Osteoblast (primary cell): ENCODE measurements around the gene KCNJ11. TPM values are rescaled to one million over a fixed set of nuclear protein-coding genes. Genes with fewer than 3 reads are reported as not detected.

Experiments used
- DNase-seq: peaks from one replicate; pipeline ENCODE4 v3.0.0; 2011; ENCODE audit warnings: low spot score, mixed read lengths; ENCODE audit not compliant: insufficient read length; ENCODE audit errors: missing footprints
- H2AFZ ChIP-seq: 2 replicates; pipeline ENCODE4 v1.6.0; 2011; ENCODE audit warnings: mild to moderate bottlenecking, low read length
- H3K27ac ChIP-seq: 2 replicates; pipeline ENCODE4 v1.5.1; 2011; ENCODE audit warnings: mild to moderate bottlenecking, low read depth, low read length, moderate library complexity
- H3K27me3 ChIP-seq: 2 replicates; pipeline ENCODE4 v1.6.0; 2012; ENCODE audit warnings: mild to moderate bottlenecking, control low read depth, inconsistent platforms, low read length, moderate library complexity; ENCODE audit not compliant: insufficient read depth
- H3K36me3 ChIP-seq: 2 replicates; pipeline ENCODE4 v1.5.1; 2011; ENCODE audit warnings: mild to moderate bottlenecking, low read length, control low read depth, moderate library complexity; ENCODE audit not compliant: insufficient read depth
- H3K4me1 ChIP-seq: 2 replicates; pipeline ENCODE4 v1.5.1; 2011; ENCODE audit warnings: mild to moderate bottlenecking, low read length, control low read depth, moderate library complexity; ENCODE audit not compliant: insufficient read depth
- H3K4me2 ChIP-seq: 2 replicates; pipeline ENCODE4 v1.6.0; 2011; ENCODE audit warnings: mild to moderate bottlenecking, low read length; ENCODE audit not compliant: insufficient read depth
- H3K4me3 ChIP-seq: fragments of 200-600 bp; sonication (generic); 3 replicates; pipeline ENCODE4 v1.5.1; 2012; ENCODE audit warnings: mild to moderate bottlenecking, low read length, inconsistent platforms; ENCODE audit not compliant: insufficient read depth
- H3K79me2 ChIP-seq: 2 replicates; pipeline ENCODE4 v1.6.0; 2012; ENCODE audit warnings: mild to moderate bottlenecking, low read length, control low read depth, inconsistent platforms; ENCODE audit not compliant: insufficient read depth
- H3K9me3 ChIP-seq: 2 replicates; pipeline ENCODE4 v1.5.1; 2011; ENCODE audit warnings: low read depth, low read length, control low read depth
- H4K20me1 ChIP-seq: 2 replicates; pipeline ENCODE4 v1.6.0; 2012; ENCODE audit warnings: mild to moderate bottlenecking, low read length, control low read depth; ENCODE audit not compliant: insufficient read depth
- total RNA-seq: library from RNA; depleted of rRNA; stranded (reverse); fragments of >200 nt; gene quantifications from 2 replicates; pipeline ENCODE4 v1.2.3, GENCODE V29; 2012
- TF ChIP-seq, protein P1 (sequence below): IDR thresholded peaks from 2 replicates; pipeline ENCODE4 v1.5.1; 2011; ENCODE audit warnings: mild to moderate bottlenecking, low read depth, low read length, moderate library complexity; ENCODE audit errors: extremely low read depth

Gene KCNJ11
- total RNA-seq, 1 donor, result under 0.01 TPM

DNA sequence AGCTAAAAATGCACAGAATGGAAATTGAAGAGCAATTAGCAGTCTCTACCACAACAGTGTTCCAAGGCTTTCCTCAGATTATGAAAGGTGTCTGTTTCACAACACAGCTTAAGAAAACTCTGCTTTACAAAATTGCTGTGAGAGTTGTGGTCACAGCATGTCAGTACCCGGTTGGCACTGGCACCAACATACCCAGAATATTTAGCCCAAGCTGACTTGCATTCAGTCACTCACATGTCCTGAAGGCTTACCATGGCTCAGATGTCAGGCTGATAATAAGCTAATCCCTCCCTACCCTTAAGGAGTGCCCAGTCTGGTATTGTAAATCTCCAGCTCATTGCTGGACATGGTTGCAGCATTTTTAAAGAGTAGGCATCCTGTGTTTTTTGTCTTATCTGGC is 22.0 kb downstream of the KCNJ11 start:
- peaks cover 15% of the 10 kb centered on the region for H3K9me3 ChIP-seq
- H3K4me2 ChIP-seq, result no peak overlapping the region
- no peaks in the 10 kb centered on the region for H3K4me1 ChIP-seq
- no peaks in the 10 kb centered on the region for H4K20me1 ChIP-seq
- TF ChIP-seq, protein P1, sequence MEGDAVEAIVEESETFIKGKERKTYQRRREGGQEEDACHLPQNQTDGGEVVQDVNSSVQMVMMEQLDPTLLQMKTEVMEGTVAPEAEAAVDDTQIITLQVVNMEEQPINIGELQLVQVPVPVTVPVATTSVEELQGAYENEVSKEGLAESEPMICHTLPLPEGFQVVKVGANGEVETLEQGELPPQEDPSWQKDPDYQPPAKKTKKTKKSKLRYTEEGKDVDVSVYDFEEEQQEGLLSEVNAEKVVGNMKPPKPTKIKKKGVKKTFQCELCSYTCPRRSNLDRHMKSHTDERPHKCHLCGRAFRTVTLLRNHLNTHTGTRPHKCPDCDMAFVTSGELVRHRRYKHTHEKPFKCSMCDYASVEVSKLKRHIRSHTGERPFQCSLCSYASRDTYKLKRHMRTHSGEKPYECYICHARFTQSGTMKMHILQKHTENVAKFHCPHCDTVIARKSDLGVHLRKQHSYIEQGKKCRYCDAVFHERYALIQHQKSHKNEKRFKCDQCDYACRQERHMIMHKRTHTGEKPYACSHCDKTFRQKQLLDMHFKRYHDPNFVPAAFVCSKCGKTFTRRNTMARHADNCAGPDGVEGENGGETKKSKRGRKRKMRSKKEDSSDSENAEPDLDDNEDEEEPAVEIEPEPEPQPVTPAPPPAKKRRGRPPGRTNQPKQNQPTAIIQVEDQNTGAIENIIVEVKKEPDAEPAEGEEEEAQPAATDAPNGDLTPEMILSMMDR, result no peak
- H2AFZ ChIP-seq, result no peak overlapping the region
- no peak for DNase-seq
- no peak overlapping the region for H3K4me3 ChIP-seq
- peaks cover 4% of the 10 kb centered on the region for H3K79me2 ChIP-seq
- peaks cover 21% of the 10 kb centered on the region for H3K36me3 ChIP-seq
- no peak overlapping the region for H3K27ac ChIP-seq
- no peaks in the 10 kb centered on the region for H3K27me3 ChIP-seq

DNA sequence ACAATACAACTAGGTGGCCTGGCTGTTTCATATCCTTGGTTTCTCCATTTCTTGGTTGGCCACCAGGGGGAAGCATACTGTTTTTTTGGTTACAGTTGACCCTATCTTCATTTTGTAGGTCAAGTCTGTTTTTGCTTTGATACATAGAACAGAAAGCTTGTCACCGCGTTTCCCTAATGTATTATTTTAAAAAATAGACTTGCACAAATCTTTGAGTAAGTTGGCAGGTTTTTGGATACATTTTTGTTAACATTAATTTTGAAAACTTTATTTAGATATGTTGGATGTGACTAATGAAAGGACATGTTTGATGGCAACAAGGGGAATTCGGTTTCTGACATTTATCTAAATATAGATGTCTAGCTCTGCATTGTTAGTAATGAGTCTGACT is 33.9 kb downstream of the KCNJ11 start:
- peak overlapping the region; percentile 78 for H3K4me3 ChIP-seq
- peak; percentile 82 for DNase-seq
- H2AFZ ChIP-seq, result no peak overlapping the region
- H3K27ac ChIP-seq, result no peak overlapping the region
- no peaks in the 10 kb centered on the region for H3K27me3 ChIP-seq
- H3K4me2 ChIP-seq, result peak overlapping the region; percentile 94
- no peaks in the 10 kb centered on the region for H3K9me3 ChIP-seq
- no peaks in the 10 kb centered on the region for H3K36me3 ChIP-seq
- no peaks in the 10 kb centered on the region for H4K20me1 ChIP-seq
- TF ChIP-seq, protein P1, result peak; percentile 71
- peaks cover 24% of the 10 kb centered on the region for H3K4me1 ChIP-seq
- H3K79me2 ChIP-seq, result peaks cover 27% of the 10 kb centered on the region

DNA sequence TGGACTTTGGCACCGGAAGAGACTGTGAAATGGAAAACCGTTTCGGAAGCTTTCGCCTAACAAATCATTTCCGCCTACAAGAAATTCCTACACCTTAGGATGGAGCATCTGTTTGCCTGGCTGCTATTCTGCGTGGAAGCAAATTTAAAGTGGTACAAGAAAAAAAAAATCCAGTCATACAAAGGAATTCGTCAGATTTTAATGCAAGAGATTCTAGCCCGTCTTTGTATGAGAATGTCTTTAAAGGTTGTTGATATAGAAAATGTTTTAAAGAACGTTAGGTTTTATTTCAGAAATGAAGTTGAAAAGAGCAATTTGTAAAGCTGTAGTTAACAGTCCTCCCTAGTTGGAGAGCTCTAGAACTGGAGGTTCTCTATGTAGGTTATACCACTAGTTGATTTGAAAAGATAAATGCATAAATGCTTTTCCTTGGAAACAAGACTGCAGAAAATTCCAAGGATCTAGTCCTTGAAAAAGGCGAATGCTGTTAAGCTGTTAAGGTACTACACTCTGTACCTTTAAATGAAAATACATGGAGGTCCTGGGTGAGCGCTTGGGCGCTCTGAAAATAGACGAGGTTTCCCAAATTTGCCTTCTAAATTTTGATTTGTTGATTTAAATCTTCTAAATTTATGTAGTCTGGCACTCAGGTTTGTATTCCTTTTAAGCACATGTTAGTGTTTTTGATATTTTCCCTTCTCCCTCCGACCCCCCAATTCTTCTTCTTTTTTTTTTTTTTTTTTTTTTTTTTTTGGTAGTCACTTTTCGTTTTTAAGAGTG is 34.4 kb downstream of the KCNJ11 start:
- TF ChIP-seq, protein P1, result no peak

DNA sequence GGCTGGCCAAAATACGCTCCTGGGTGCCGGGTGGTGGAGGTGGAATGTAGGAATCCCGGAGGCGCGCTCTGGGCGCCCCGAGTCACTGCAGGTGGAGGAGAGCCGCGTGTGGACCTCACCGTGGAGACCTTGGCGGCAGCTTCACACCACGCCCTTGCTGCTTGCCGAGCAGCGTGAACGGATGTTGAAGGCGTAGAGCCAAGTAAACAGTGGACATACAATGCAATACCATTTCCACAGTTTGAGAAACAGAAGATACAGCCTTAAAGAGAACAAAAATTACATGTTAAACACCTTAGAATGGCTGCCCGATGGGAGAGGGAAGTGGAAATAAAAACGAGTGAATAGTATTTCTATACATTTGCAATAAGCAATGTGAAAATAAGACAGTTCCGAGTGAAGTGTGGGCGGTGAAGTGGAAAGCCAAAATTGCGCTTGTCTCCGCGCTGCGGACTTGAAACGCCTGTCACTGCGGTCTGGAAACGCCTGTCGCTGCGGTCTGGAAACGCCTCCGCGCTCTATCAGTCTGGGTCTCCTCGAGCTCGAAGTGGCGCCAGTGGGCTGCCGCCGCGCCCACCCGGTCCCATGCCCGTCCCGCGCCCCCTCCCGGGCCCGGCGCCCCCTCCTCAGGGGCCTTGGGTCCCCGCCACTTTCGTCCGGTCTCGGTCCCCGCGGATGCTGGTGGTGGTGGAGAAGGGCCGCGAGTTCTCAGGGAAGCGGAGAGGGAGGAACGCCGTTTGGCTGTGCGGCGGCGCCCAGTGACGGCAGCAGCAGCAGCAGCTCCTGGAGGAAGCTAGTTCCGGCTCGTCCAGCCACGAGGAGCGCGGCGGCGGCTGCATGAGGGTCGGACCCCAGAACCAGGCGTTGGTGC is 35.3 kb downstream of the KCNJ11 start:
- peak overlapping the region; percentile 72 for H3K27ac ChIP-seq
- H3K4me1 ChIP-seq, result peaks cover 24% of the 10 kb centered on the region
- H3K27me3 ChIP-seq, result no peaks in the 10 kb centered on the region
- H2AFZ ChIP-seq, result peak overlapping the region; percentile 85
- peak overlapping the region; percentile 94 for H3K4me2 ChIP-seq
- H3K4me3 ChIP-seq, result peak overlapping the region; percentile 78
- no peaks in the 10 kb centered on the region for H4K20me1 ChIP-seq
- TF ChIP-seq, protein P1, result no peak
- H3K36me3 ChIP-seq, result no peaks in the 10 kb centered on the region
- peak; percentile 88 for DNase-seq
- H3K9me3 ChIP-seq, result no peaks in the 10 kb centered on the region
- peaks cover 25% of the 10 kb centered on the region for H3K79me2 ChIP-seq

More for the DNA sequence above, 34.4 kb downstream of the KCNJ11 start:
- Histone ChIP-seq H3K4me1 (peaks cover 24% of the 10 kb centered on the region), H3K9me3 (no peaks in the 10 kb centered on the region), H4K20me1 (no peaks in the 10 kb centered on the region), H3K4me2 (peak overlapping the region; percentile 94), H3K79me2 (peaks cover 27% of the 10 kb centered on the region), H3K27ac (peak overlapping the region; percentile 72), H3K4me3 (peak overlapping the region; percentile 78), H3K27me3 (no peaks in the 10 kb centered on the region), H2AFZ (peak overlapping the region; percentile 85), H3K36me3 (no peaks in the 10 kb centered on the region)
- DNase-seq, result no peak
